ENCODE measurements around the gene GPC1. TPM values are rescaled to one million over a fixed set of nuclear protein-coding genes. Genes with fewer than 3 reads are reported as not detected.

GPC1 gene
- total RNA-seq, 1 donor from 2014 or later: 14.2 TPM

DNA sequence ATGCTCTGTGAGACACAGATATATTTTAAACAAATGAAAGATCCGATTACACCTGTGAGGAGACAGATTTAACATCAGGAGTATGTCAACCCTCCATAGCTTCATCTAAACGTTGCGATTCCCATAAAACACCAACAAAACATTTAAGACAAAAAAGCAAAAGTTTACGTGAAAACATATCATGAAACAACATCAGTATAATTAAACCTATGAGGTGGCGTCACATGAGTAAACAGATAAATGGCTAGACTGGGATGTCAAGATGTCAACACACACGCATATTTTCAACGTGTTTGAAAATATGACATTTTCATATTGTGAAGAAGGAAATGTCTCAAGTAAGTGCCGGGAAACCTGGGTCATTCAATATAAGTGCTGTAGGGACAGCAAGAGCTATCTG lies 25.5 kb upstream of the GPC1 start:
- Histone ChIP-seq H3K36me3 (no peaks in the 10 kb centered on the region), H3K4me3 (no peak overlapping the region), H3K4me2 (no peak overlapping the region), H3K27me3 (no peaks in the 10 kb centered on the region), H3K9me3 (ENCODE audit: low read depth) (no peaks in the 10 kb centered on the region), H3K4me1 (no peaks in the 10 kb centered on the region), H4K20me1 (ENCODE audit: low read depth) (no peaks in the 10 kb centered on the region), H2AFZ (replicated peaks) (no peak overlapping the region), H3K79me2 (ENCODE audit: low read depth) (no peaks in the 10 kb centered on the region), H3F3A (ENCODE audit: low read depth) (no peaks in the 10 kb centered on the region), H3K27ac (no peak overlapping the region), H3K9ac (no peak overlapping the region)
- no peaks in the 10 kb centered on the region for H3K36me3 Mint-ChIP-seq
- TF ChIP-seq EZH2phosphoT487 (IDR thresholded peaks at IDR 0.05) (no peak), EZH2 (IDR thresholded peaks at IDR 0.05) (no peak)
- TF ChIP-seq, protein P1, sequence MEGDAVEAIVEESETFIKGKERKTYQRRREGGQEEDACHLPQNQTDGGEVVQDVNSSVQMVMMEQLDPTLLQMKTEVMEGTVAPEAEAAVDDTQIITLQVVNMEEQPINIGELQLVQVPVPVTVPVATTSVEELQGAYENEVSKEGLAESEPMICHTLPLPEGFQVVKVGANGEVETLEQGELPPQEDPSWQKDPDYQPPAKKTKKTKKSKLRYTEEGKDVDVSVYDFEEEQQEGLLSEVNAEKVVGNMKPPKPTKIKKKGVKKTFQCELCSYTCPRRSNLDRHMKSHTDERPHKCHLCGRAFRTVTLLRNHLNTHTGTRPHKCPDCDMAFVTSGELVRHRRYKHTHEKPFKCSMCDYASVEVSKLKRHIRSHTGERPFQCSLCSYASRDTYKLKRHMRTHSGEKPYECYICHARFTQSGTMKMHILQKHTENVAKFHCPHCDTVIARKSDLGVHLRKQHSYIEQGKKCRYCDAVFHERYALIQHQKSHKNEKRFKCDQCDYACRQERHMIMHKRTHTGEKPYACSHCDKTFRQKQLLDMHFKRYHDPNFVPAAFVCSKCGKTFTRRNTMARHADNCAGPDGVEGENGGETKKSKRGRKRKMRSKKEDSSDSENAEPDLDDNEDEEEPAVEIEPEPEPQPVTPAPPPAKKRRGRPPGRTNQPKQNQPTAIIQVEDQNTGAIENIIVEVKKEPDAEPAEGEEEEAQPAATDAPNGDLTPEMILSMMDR (IDR thresholded peaks at IDR 0.05): no peak
- no peak overlapping the region for H3K4me3 Mint-ChIP-seq
- peaks cover 2% of the 10 kb centered on the region for H3K4me1 Mint-ChIP-seq
- H3K27ac Mint-ChIP-seq: peak overlapping the region; percentile 47
- H3K27me3 Mint-ChIP-seq (ENCODE audit: insufficient read depth, low read depth): peaks cover 6% of the 10 kb centered on the region
- DNase-seq (ENCODE audit: low spot score): no peak
- H3K9me3 Mint-ChIP-seq: peaks cover 3% of the 10 kb centered on the region

DNA sequence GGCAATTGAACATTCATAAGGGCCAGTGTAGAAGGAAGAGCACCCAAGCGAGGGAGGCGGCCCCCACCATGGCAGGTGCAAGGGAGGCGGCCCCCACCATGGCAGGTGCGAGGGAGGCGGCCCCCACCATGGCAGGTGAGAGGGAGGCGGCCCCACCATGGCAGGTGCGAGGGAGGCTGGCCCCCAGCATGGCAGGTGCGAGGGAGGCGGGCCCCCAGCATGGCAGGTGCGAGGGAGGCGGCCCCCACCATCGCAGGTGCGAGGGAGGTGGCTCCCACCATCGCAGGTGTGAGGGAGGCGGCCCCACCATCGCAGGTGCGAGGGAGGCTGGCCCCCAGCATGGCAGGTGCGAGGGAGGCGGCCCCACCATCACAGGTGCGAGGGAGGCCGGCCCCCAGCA lies 24.7 kb upstream of the GPC1 start:
- Mint-ChIP-seq H3K9me3 (peaks cover 3% of the 10 kb centered on the region), H3K27me3 (ENCODE audit: insufficient read depth, low read depth) (peaks cover 6% of the 10 kb centered on the region), H3K4me3 (no peak overlapping the region), H3K27ac (no peak overlapping the region), H3K4me1 (peaks cover 2% of the 10 kb centered on the region), H3K36me3 (no peaks in the 10 kb centered on the region)
- Histone ChIP-seq H3K9me3 (ENCODE audit: low read depth) (no peaks in the 10 kb centered on the region), H3K4me3 (no peak overlapping the region), H3K4me2 (no peak overlapping the region), H2AFZ (replicated peaks) (no peak overlapping the region), H3K4me1 (no peaks in the 10 kb centered on the region), H3K27me3 (no peaks in the 10 kb centered on the region), H3K36me3 (no peaks in the 10 kb centered on the region), H3K27ac (no peak overlapping the region), H3K79me2 (ENCODE audit: low read depth) (no peaks in the 10 kb centered on the region), H3K9ac (no peak overlapping the region), H4K20me1 (ENCODE audit: low read depth) (no peaks in the 10 kb centered on the region), H3F3A (ENCODE audit: low read depth) (no peaks in the 10 kb centered on the region)
- no peak for DNase-seq (ENCODE audit: low spot score)
- TF ChIP-seq, protein P1 (IDR thresholded peaks at IDR 0.05): no peak
- TF ChIP-seq EZH2 (IDR thresholded peaks at IDR 0.05) (no peak), EZH2phosphoT487 (IDR thresholded peaks at IDR 0.05) (no peak)

DNA sequence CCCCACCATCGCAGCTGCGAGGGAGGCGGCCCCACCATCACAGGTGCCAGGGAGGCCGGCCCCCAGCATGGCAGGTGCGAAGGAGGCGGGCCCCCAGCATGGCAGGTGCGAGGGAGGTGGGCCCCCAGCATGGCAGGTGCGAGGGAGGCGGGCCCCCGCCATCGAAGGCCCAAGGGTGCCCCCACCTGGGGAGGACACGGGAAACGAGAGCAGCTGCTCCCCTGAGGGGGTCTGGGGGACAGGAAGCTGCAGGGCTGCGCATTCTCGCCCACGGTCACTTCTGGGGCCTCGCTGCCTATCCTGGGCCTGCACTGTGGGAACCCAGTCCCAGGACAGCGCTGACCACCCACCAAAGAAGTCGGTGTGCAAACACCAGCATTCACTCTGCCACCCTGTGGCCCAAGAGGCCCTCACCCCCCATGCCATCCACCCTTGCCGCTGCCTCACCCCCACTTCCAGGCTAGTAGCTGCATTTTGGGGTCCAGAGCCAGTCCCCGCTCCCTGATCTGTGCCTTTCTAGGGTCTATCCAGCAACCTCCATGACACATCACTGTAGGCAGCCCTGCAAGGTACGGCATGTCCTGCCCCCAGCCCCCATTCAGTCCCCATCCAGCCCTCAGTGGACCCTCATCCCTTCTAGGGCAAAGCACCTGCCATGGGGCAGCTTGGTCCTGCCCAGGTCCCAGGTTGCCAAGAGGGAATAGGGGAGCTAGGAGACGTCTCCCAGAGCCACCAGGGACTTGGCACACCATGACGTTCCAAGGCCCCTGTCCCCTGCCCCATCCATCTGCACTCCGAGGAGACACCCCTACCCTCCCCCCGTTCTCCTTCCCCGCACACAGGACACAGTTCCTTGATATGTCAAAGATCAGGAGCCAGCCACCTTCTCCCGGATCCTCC lies 24.0 kb upstream of the GPC1 start:
- no peak for TF ChIP-seq EZH2phosphoT487 (IDR thresholded peaks at IDR 0.05)
- TF ChIP-seq, protein P1 (IDR thresholded peaks at IDR 0.05): no peak
- TF ChIP-seq EZH2 (IDR thresholded peaks at IDR 0.05): no peak
- Mint-ChIP-seq H3K4me1 (peaks cover 2% of the 10 kb centered on the region), H3K27ac (no peak overlapping the region), H3K9me3 (peaks cover 3% of the 10 kb centered on the region), H3K36me3 (no peaks in the 10 kb centered on the region), H3K27me3 (ENCODE audit: insufficient read depth, low read depth) (peaks cover 6% of the 10 kb centered on the region), H3K4me3 (no peak overlapping the region)
- H2AFZ ChIP-seq (replicated peaks): peak overlapping the region; percentile 27
- no peaks in the 10 kb centered on the region for H4K20me1 ChIP-seq (ENCODE audit: low read depth)
- H3F3A ChIP-seq (ENCODE audit: low read depth): no peaks in the 10 kb centered on the region
- H3K36me3 ChIP-seq: no peaks in the 10 kb centered on the region
- H3K9me3 ChIP-seq (ENCODE audit: low read depth): no peaks in the 10 kb centered on the region
- no peak for DNase-seq (ENCODE audit: low spot score)
- H3K27ac ChIP-seq: no peak overlapping the region
- no peak overlapping the region for H3K4me3 ChIP-seq
- H3K4me2 ChIP-seq: no peak overlapping the region
- no peak overlapping the region for H3K9ac ChIP-seq
- H3K4me1 ChIP-seq: no peaks in the 10 kb centered on the region
- no peaks in the 10 kb centered on the region for H3K79me2 ChIP-seq (ENCODE audit: low read depth)
- no peaks in the 10 kb centered on the region for H3K27me3 ChIP-seq

Measured in neural progenitor cell (in vitro differentiated cells).